SK-N-SH (cell line): ENCODE data around the gene OR2T10.

Source experiments
- EP300 ChIP-seq, 2 experiments: IDR thresholded peaks; 2 replicates each; pipeline versions ENCODE4 v1.4.0 to v1.6.1; 2012; ENCODE audit warnings: borderline replicate concordance in 1 of 2, low read depth in 1 of 2, low read length in 1 of 2
- FOXM1 ChIP-seq: IDR thresholded peaks from 2 replicates; pipeline ENCODE4 v1.4.0; 2012; ENCODE audit warnings: low read depth, mild to moderate bottlenecking
- IRF3 ChIP-seq: fragments of 150-350 bp; IDR thresholded peaks from 2 replicates; pipeline ENCODE4 v1.6.1; 2016; ENCODE audit warnings: mild to moderate bottlenecking, low read depth, low read length
- POLR2AphosphoS5 ChIP-seq: IDR thresholded peaks from 2 replicates; pipeline ENCODE4 v1.6.1; 2012; ENCODE audit warnings: low read depth, low read length
- TCF12 ChIP-seq: IDR thresholded peaks from 2 replicates; pipeline ENCODE4 v1.4.0; 2012
- TEAD4 ChIP-seq: IDR thresholded peaks from 2 replicates; pipeline ENCODE4 v1.4.0; 2012; ENCODE audit warnings: mild to moderate bottlenecking, borderline replicate concordance; ENCODE audit not compliant: insufficient read depth
- YY1 ChIP-seq: IDR thresholded peaks from 2 replicates; pipeline ENCODE4 v1.4.0; 2012; ENCODE audit warnings: low read depth, mild to moderate bottlenecking
- TF ChIP-seq, protein P1 (sequence below): fragments of 200-600 bp; sonication (generic); IDR thresholded peaks from 2 replicates; pipeline ENCODE4 v1.6.1; 2017; ENCODE audit warnings: antibody characterized with exemption, mild to moderate bottlenecking, moderate library complexity

DNA sequence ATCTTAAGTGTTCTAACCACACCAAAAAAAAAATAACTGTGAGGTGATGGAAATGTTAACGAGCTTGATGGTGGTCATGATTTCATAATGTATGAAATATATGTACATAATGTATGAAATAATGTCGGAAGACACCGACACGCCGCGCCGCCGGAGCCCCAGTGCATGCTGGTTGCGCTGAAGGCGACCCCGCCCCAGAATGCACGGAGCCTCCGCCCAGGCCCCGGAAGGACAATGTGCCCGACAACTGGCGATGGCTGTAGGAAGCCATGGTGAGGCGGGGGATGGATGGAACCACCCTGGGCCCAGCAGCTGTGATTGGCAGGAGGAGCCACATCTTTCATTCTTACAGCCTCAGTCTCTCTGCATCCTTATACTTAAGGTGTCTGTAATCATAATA is 7.4 kb downstream of the OR2T10 start:
- TF ChIP-seq, protein P1, sequence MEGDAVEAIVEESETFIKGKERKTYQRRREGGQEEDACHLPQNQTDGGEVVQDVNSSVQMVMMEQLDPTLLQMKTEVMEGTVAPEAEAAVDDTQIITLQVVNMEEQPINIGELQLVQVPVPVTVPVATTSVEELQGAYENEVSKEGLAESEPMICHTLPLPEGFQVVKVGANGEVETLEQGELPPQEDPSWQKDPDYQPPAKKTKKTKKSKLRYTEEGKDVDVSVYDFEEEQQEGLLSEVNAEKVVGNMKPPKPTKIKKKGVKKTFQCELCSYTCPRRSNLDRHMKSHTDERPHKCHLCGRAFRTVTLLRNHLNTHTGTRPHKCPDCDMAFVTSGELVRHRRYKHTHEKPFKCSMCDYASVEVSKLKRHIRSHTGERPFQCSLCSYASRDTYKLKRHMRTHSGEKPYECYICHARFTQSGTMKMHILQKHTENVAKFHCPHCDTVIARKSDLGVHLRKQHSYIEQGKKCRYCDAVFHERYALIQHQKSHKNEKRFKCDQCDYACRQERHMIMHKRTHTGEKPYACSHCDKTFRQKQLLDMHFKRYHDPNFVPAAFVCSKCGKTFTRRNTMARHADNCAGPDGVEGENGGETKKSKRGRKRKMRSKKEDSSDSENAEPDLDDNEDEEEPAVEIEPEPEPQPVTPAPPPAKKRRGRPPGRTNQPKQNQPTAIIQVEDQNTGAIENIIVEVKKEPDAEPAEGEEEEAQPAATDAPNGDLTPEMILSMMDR, result no peak
- no peak for TF ChIP-seq EP300 (IDR thresholded peaks at IDR 0.05; ENCODE audit: borderline replicate concordance in 1 of 2, low read depth in 1 of 2, low read length in 1 of 2)
- TF ChIP-seq POLR2AphosphoS5, result no peak
- TF ChIP-seq TCF12, result no peak
- TF ChIP-seq IRF3, result no peak
- TF ChIP-seq YY1, result no peak
- TF ChIP-seq FOXM1, result no peak
- TF ChIP-seq TEAD4, result no peak
